Liver (tissue), 9 donors: ENCODE measurements around the gene GPR32. TPM values are rescaled to one million over a fixed set of nuclear protein-coding genes. Genes with fewer than 3 reads are reported as not detected.

Experiments
- DNase-seq: peaks from one replicate; pipeline ENCODE4 v3.0.0-alpha.2; 2017; ENCODE audit warnings: low spot score
- H3K27ac ChIP-seq, 2 donors: one replicate each; pipeline ENCODE4 v1.7.0; 2013; ENCODE audit warnings: inconsistent platforms in 2 of 2, low read length in 2 of 2, control low read depth in 1 of 2, low read depth in 1 of 2, mild to moderate bottlenecking in 1 of 2
- H3K27me3 ChIP-seq, 4 donors: one replicate each; pipeline versions ENCODE4 v1.6.1 to v1.7.0; 2013; ENCODE audit warnings: low read length in 3 of 4, inconsistent platforms in 1 of 4, mild to moderate bottlenecking in 1 of 4, moderate library complexity in 1 of 4; ENCODE audit not compliant: control insufficient read depth in 4 of 4, insufficient read depth in 4 of 4
- H3K36me3 ChIP-seq, 4 donors: one replicate each; pipeline versions ENCODE4 v1.6.1 to v1.7.0; 2013; ENCODE audit warnings: low read length in 3 of 4, mild to moderate bottlenecking in 3 of 4, low read depth in 1 of 4, moderate library complexity in 1 of 4; ENCODE audit not compliant: control insufficient read depth in 4 of 4, insufficient read depth in 3 of 4
- H3K4me1 ChIP-seq, 4 donors: one replicate each; pipeline versions ENCODE4 v1.6.1 to v1.7.0; 2013; ENCODE audit warnings: low read length in 3 of 4, mild to moderate bottlenecking in 3 of 4, moderate library complexity in 1 of 4; ENCODE audit not compliant: control insufficient read depth in 4 of 4, insufficient read depth in 4 of 4
- H3K4me3 ChIP-seq, 3 donors: one replicate each; pipeline versions ENCODE4 v1.6.1 to v1.7.0; 2013; ENCODE audit warnings: low read length in 3 of 3, control low read depth in 1 of 3, low read depth in 1 of 3, mild to moderate bottlenecking in 1 of 3
- H3K9ac ChIP-seq, 2 donors: one replicate each; pipeline ENCODE4 v1.7.0; 2013; ENCODE audit warnings: low read length in 2 of 2, mild to moderate bottlenecking in 2 of 2, moderate library complexity in 2 of 2, control low read depth in 1 of 2, low read depth in 1 of 2
- H3K9me3 ChIP-seq, 4 donors: one replicate each; pipeline versions ENCODE4 v1.6.1 to v1.7.0; 2013; ENCODE audit warnings: low read length in 3 of 4; ENCODE audit not compliant: control insufficient read depth in 4 of 4
- ATF3 ChIP-seq: IDR thresholded peaks from 2 replicates; pipeline ENCODE4 v1.6.1; 2016; ENCODE audit warnings: antibody characterized with exemption
- FOXA1 ChIP-seq: IDR thresholded peaks from 2 replicates; pipeline ENCODE4 v1.6.1; 2016; ENCODE audit warnings: antibody characterized with exemption
- FOXA2 ChIP-seq: IDR thresholded peaks from 2 replicates; pipeline ENCODE4 v1.6.1; 2016; ENCODE audit warnings: antibody characterized with exemption
- GABPA ChIP-seq, 2 donors: IDR thresholded peaks in 1 of 2; conservative IDR thresholded peaks in 1 of 2; 2 replicates each; pipeline ENCODE4 v1.6.1; 2016; ENCODE audit warnings: antibody characterized with exemption in 2 of 2, mild to moderate bottlenecking in 1 of 2, moderate library complexity in 1 of 2
- HNF4G ChIP-seq: IDR thresholded peaks from 2 replicates; pipeline ENCODE4 v1.6.1; 2016; ENCODE audit warnings: antibody characterized with exemption
- JUND ChIP-seq, 2 donors: IDR thresholded peaks; 2 replicates each; pipeline ENCODE4 v1.6.1; 2016; ENCODE audit warnings: antibody characterized with exemption in 2 of 2
- MAX ChIP-seq: IDR thresholded peaks from 2 replicates; pipeline ENCODE4 v1.6.1; 2016; ENCODE audit warnings: antibody characterized with exemption
- NR2F2 ChIP-seq: IDR thresholded peaks from 2 replicates; pipeline ENCODE4 v1.6.1; 2016; ENCODE audit warnings: antibody characterized with exemption
- RAD21 ChIP-seq, 2 donors: IDR thresholded peaks; 2 replicates each; pipeline ENCODE4 v1.6.1; 2016; ENCODE audit warnings: antibody characterized with exemption in 2 of 2, mild to moderate bottlenecking in 2 of 2
- REST ChIP-seq: IDR thresholded peaks from 2 replicates; pipeline ENCODE4 v1.6.1; 2016; ENCODE audit warnings: antibody characterized with exemption, mild to moderate bottlenecking
- RXRA ChIP-seq, 2 donors: IDR thresholded peaks; 2 replicates each; pipeline ENCODE4 v1.6.1; 2017 to 2018; ENCODE audit warnings: antibody characterized with exemption in 2 of 2, mild to moderate bottlenecking in 1 of 2
- SP1 ChIP-seq: IDR thresholded peaks from 2 replicates; pipeline ENCODE4 v1.6.1; 2018; ENCODE audit warnings: antibody characterized with exemption, mild to moderate bottlenecking
- YY1 ChIP-seq: IDR thresholded peaks from 2 replicates; pipeline ENCODE4 v1.6.1; 2016; ENCODE audit warnings: antibody characterized with exemption, mild to moderate bottlenecking
- ZBTB33 ChIP-seq: IDR thresholded peaks from 2 replicates; pipeline ENCODE4 v1.6.1; 2016; ENCODE audit warnings: antibody characterized with exemption
- WGBS: extraction: QIAGEN DNeasy Blood & Tissue Kit; methylation state at CpG from one replicate; pipeline ENCODE4 v1.1.7; 2013; 5-methylcytosine and 5-hydroxymethylcytosine counted together
- polyA plus RNA-seq, 2 donors: library from polyadenylated mRNA; stranded (reverse) in 1 of 2; unstranded in 1 of 2; fragments of 200-250 nt in 1 of 2; fragments of >200 nt in 1 of 2; fragmentation: Nextera tagmentation in 1 of 2; extraction: Ambion mirVana in 1 of 2; gene quantifications; one replicate each; pipeline versions ENCODE4 v1.2.1 to v1.2.3, GENCODE V29; 2013 to 2015
- total RNA-seq, 2 donors: library from RNA; depleted of rRNA; stranded (reverse); fragments of >200 nt; gene quantifications; one replicate each; pipeline ENCODE4 v1.2.3, GENCODE V29; 2014
- donor health status: healthy.
- donor health status: healthy.
- donor health status: healthy.
- donor health status: healthy.
- donor health status: healthy.

The GPR32 gene
- total and polyA plus RNA-seq, 4 donors: not detected

GRCh38 chr19:50723069-50723468, 47.2 kb upstream of the GPR32 start, which contains the start of gene CLEC11A:
TSS of gene CLEC11A (plus strand) at chr19:50723364. CDS start at chr19:50723526, 162 bp downstream.
- Histone ChIP-seq H3K9me3 (no peaks in the 10 kb centered on the region), H3K9ac (no peak within 1 kb of the TSS), H3K4me1 (peaks cover 3 to 29% (median 14%) of the 10 kb centered on the region in 4 donors), H3K27me3 (peaks cover 0 to 7% (median 3%) of the 10 kb centered on the region in 4 donors), H3K27ac (peak within 1 kb of the TSS; percentile 47 to 55), H3K4me3 (peak within 1 kb of the TSS in 2 of 3 donors; percentile 40 to 63), H3K36me3 (no peaks in the 10 kb centered on the region)
- 18% methylated on average over 15 of the region's 15 CpGs for WGBS
- TF ChIP-seq MAX (no peak), RAD21 (IDR thresholded peaks at IDR 0.05) (no peak), HNF4G (no peak), REST (no peak), SP1 (no peak), ATF3 (no peak), JUND (IDR thresholded peaks at IDR 0.05) (no peak), FOXA1 (no peak)
- no peak for DNase-seq

GRCh38 chr19:50723735-50724521, 46.3 kb upstream of the GPR32 start:
- H3K9ac ChIP-seq: no peak overlapping the region
- TF ChIP-seq HNF4G: no peak
- no peak for TF ChIP-seq JUND (IDR thresholded peaks at IDR 0.05)
- TF ChIP-seq SP1: no peak
- no peak for TF ChIP-seq YY1
- no peak for TF ChIP-seq ATF3
- TF ChIP-seq RXRA (IDR thresholded peaks at IDR 0.05): no peak
- peaks cover 2 to 30% (median 14%) of the 10 kb centered on the region in 4 donors for H3K4me1 ChIP-seq
- H3K4me3 ChIP-seq: peak overlapping the region; percentile 40 to 63 (median 47)
- peak overlapping the region; percentile 47 to 55 for H3K27ac ChIP-seq
- no peaks in the 10 kb centered on the region for H3K9me3 ChIP-seq
- H3K27me3 ChIP-seq: peaks cover 0 to 7% (median 3%) of the 10 kb centered on the region in 4 donors
- WGBS: 7% methylated on average over 31 of the region's 31 CpGs
- no peaks in the 10 kb centered on the region for H3K36me3 ChIP-seq
- DNase-seq: no peak

GRCh38 chr19:50724522-50725217, 45.6 kb upstream of the GPR32 start:
- DNase-seq: peak; percentile 93
- Histone ChIP-seq H3K9ac (peak overlapping the region in 1 of 2 donors; percentile 26), H3K4me3 (peak overlapping the region; percentile 54 to 63 (median 56)), H3K27me3 (peaks cover 0 to 7% (median 3%) of the 10 kb centered on the region in 4 donors), H3K27ac (peak overlapping the region; percentile 55 to 63), H3K36me3 (no peaks in the 10 kb centered on the region), H3K4me1 (peaks cover 0 to 30% (median 14%) of the 10 kb centered on the region in 4 donors), H3K9me3 (no peaks in the 10 kb centered on the region)
- WGBS: 2% methylated on average over 65 of the region's 65 CpGs
- no peak for TF ChIP-seq REST
- TF ChIP-seq NR2F2: no peak
- TF ChIP-seq FOXA2: no peak
- no peak for TF ChIP-seq RXRA (IDR thresholded peaks at IDR 0.05)
- TF ChIP-seq ATF3: no peak
- TF ChIP-seq FOXA1: no peak
- peak in 1 of 2 donors; percentile 72 for TF ChIP-seq GABPA (IDR thresholded peaks at IDR 0.05 in 1 of 2, conservative IDR thresholded peaks at IDR 0.05 in 1 of 2)
- peak; percentile 97 for TF ChIP-seq ZBTB33
